Activated CD8-positive, alpha-beta T cell treated with anti-CD3 and anti-CD28 coated beads for 36 hours (primary cell): ENCODE results near the gene THUMPD3. TPM values are rescaled to one million over a fixed set of nuclear protein-coding genes. Genes with fewer than 3 reads are reported as not detected.
A peak's percentile ranks its signal among the peaks of the same experiment; 100 is the strongest.

ENCODE experiments used
- ATAC-seq: fragments of 200-7000 bp; cut with Tn5 transposase; one replicate; pipeline ENCODE4 v1.10.0; 2021; ENCODE audit warnings: mild to moderate bottlenecking, moderate library complexity
- CTCF ChIA-PET: fragments of 350-600 bp; sonication (Branson Sonifier 250); formaldehyde crosslinking; loops from one replicate; lab custom pipeline; 2021; ENCODE audit warnings: antibody characterized with exemption; lab: Charles Lee
- POLR2A ChIA-PET: fragments of 350-600 bp; sonication (Branson Sonifier 250); formaldehyde crosslinking; loops from one replicate; lab custom pipeline; 2021; ENCODE audit warnings: antibody characterized with exemption; lab: Charles Lee
- DNase-seq: peaks from one replicate; pipeline ENCODE4 v3.0.0-alpha.2; 2020
- H3K27ac Mint-ChIP-seq: one replicate; pipeline ENCODE4 v1.8.0; 2021; ENCODE audit warnings: mild to moderate bottlenecking, mixed read lengths
- H3K27me3 Mint-ChIP-seq: one replicate; pipeline ENCODE4 v1.8.0; 2021; ENCODE audit warnings: mixed read lengths
- H3K36me3 Mint-ChIP-seq: one replicate; pipeline ENCODE4 v1.8.0; 2021; ENCODE audit warnings: low read depth, mixed read lengths
- H3K4me1 Mint-ChIP-seq: one replicate; pipeline ENCODE4 v1.8.0; 2021; ENCODE audit warnings: low read depth, mixed read lengths
- H3K4me3 Mint-ChIP-seq: one replicate; pipeline ENCODE4 v1.8.0; 2021; ENCODE audit warnings: mild to moderate bottlenecking, moderate library complexity, mixed read lengths
- H3K9me3 Mint-ChIP-seq: one replicate; pipeline ENCODE4 v1.8.0; 2021; ENCODE audit warnings: mixed read lengths
- intact Hi-C: fragments of 100-400 bp; cut with micrococcal nuclease; formaldehyde crosslinking; loops from one replicate; pipeline ENCODE4 v1.10.0; 2022
- total RNA-seq, 2 experiments: library from RNA; stranded (reverse); gene quantifications; one replicate each; pipeline ENCODE4 v1.2.3, GENCODE V29; 2021
- TF ChIP-seq, protein P1 (sequence below): fragments of 200-600 bp; IDR thresholded peaks from one replicate; pipeline ENCODE4 v1.8.0; 2022; ENCODE audit warnings: antibody characterized with exemption, mild to moderate bottlenecking

Gene THUMPD3
- total RNA-seq, 2 experiments from 2014 or later, result 62.9 to 66.3 TPM

DNA sequence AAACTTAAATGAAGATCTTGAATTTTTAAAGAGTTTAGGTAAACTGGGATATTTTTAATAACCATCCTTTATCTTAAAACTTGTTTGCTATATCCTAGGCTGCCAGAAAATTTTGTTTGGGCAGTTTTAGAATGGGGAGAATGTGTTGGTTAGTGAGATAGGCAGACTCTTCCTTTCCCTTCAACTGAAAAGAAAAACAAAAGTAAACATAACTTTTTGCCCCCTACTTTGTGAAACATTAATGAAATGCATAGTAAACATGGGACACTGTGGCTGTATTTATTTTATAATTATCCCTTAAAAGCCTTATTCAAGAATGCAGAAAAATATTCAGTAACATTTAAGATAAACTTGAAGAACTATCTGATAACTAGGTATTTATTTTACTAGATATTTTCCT, 65.6 kb downstream of the THUMPD3 start:
- Mint-ChIP-seq H3K4me3 (no peak overlapping the region), H3K27ac (no peak overlapping the region), H3K27me3 (no peaks in the 10 kb centered on the region), H3K4me1 (peaks cover 10% of the 10 kb centered on the region), H3K9me3 (no peaks in the 10 kb centered on the region), H3K36me3 (peaks cover 52% of the 10 kb centered on the region)
- intact Hi-C loops, result loop anchor here (10.0 kb wide), 1 partner anchor 74 kb away; no protein-coding TSS in a partner anchor
- ChIA-PET POLR2A (interaction anchor here (1.0 to 1.1 kb wide), 2 partner anchors 10 to 32 kb away, joined by 3 to 4 read pairs; no protein-coding TSS in a partner anchor), CTCF (interaction anchor here (1.1 kb wide), 1 partner anchor 75 kb away, joined by 3 read pairs; no protein-coding TSS in a partner anchor)
- ATAC-seq, result no peak
- DNase-seq, result no peak
- TF ChIP-seq, protein P1, sequence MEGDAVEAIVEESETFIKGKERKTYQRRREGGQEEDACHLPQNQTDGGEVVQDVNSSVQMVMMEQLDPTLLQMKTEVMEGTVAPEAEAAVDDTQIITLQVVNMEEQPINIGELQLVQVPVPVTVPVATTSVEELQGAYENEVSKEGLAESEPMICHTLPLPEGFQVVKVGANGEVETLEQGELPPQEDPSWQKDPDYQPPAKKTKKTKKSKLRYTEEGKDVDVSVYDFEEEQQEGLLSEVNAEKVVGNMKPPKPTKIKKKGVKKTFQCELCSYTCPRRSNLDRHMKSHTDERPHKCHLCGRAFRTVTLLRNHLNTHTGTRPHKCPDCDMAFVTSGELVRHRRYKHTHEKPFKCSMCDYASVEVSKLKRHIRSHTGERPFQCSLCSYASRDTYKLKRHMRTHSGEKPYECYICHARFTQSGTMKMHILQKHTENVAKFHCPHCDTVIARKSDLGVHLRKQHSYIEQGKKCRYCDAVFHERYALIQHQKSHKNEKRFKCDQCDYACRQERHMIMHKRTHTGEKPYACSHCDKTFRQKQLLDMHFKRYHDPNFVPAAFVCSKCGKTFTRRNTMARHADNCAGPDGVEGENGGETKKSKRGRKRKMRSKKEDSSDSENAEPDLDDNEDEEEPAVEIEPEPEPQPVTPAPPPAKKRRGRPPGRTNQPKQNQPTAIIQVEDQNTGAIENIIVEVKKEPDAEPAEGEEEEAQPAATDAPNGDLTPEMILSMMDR, result no peak

DNA sequence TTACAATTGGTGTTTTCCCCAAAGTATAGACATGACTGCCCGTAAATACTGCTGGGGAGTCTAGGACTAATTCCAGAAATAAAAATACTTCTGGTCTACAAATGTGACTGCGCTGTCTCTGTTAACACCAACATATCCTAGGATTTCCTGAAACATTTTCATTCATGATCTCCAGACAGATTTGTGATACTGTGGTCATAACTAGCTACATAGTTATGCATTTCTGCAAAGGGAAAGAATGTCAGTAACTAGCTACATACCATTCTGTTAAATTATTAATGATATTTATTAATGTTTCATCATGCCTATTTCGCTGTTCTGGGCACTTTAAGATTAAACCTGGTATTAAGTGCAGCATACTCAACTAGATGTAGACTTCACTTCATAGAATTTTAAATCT, 67.9 kb downstream of the THUMPD3 start:
- Mint-ChIP-seq H3K36me3 (peaks cover 65% of the 10 kb centered on the region), H3K4me1 (peaks cover 4% of the 10 kb centered on the region), H3K27ac (no peak overlapping the region), H3K9me3 (no peaks in the 10 kb centered on the region), H3K4me3 (no peak overlapping the region), H3K27me3 (no peaks in the 10 kb centered on the region)
- CTCF ChIA-PET, result interaction anchor here (0.8 kb wide), 1 partner anchor 77 kb away, joined by 5 read pairs; no protein-coding TSS in a partner anchor
- POLR2A ChIA-PET, result interaction anchor here (2.0 kb wide), 1 partner anchor 36 kb away, joined by 5 read pairs; no protein-coding TSS in a partner anchor
- no peak for DNase-seq
- no peak for ATAC-seq
- intact Hi-C loops, result no loop called here
- TF ChIP-seq, protein P1, result no peak

DNA sequence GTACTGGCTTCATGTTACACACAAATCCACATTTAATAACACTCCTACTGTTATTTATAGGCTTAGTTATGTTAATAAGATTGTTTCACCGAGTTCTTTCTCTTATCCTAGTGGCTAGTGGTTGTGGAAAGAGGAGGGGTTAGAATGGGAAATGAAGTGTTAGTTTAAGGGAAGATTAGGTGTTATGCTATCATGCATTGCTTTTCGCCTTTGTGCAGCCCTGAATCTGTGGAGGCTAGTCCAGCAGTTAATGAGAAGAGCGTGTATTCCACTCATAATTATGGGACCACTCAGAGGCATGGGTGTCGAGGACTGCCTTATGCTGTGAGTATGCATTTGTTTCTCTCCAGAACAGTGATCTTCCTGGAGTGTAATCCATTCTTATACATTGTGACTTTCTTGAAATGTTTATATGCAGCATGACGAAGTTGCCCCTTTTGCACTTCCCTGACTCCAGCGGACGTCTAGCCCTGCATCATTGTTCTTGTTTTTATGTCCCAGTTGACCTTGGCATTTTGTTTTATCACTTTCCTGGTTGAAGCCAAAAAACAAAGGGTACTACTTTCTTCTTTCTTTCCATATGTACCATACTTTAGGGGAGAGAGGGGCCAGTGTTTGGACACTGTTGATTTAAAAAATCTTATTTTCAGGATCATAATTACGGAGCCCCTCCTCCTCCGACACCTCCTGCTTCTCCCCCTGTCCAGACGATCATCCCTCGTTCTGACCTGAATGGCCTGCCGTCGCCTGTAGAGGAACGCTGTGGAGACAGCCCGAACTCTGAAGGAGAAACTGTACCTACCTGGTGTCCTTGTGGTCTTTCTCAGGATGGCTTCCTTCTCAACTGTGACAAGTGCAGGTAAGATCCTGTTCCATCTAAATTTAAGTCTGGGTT, 71.0 kb downstream of the THUMPD3 start:
- ChIA-PET CTCF (no interaction called here), POLR2A (no interaction called here)
- DNase-seq, result no peak
- no peaks in the 10 kb centered on the region for H3K9me3 Mint-ChIP-seq
- H3K27me3 Mint-ChIP-seq, result no peaks in the 10 kb centered on the region
- no peak overlapping the region for H3K4me3 Mint-ChIP-seq
- peaks cover 15% of the 10 kb centered on the region for H3K4me1 Mint-ChIP-seq
- no peak for ATAC-seq
- no peak overlapping the region for H3K27ac Mint-ChIP-seq
- TF ChIP-seq, protein P1, result no peak
- intact Hi-C loops, result no loop called here
- peaks cover 60% of the 10 kb centered on the region for H3K36me3 Mint-ChIP-seq

DNA sequence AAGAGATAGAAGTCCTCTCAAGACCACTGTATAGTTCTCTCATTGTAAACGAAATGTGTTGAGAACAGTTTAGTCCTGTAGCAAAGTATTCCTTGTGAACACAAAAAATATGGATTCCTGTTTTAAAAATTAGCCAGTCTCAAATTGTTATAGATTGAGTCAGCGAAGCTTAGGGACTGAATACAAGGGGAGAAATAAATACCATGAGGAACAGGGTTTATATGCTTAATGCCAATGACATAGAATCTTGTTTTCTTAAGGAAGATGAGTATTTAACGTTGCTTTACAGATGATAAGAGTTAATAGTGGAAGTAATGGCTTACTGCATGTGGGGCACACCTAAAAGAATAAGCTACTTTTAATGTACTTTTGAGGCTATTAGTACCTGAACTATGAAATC, 72.5 kb downstream of the THUMPD3 start:
- TF ChIP-seq, protein P1, result no peak
- no peaks in the 10 kb centered on the region for H3K9me3 Mint-ChIP-seq
- intact Hi-C loops, result no loop called here
- H3K27me3 Mint-ChIP-seq, result no peaks in the 10 kb centered on the region
- ATAC-seq, result no peak
- peaks cover 56% of the 10 kb centered on the region for H3K36me3 Mint-ChIP-seq
- H3K27ac Mint-ChIP-seq, result peak overlapping the region; percentile 47
- no peak for DNase-seq
- ChIA-PET CTCF (interaction anchor here (1.2 kb wide), 3 partner anchors 31 to 68 kb away, joined by 3 to 4 read pairs (median 3); no protein-coding TSS in a partner anchor), POLR2A (interaction anchor here (0.9 to 1.6 kb wide), 2 partner anchors 16 to 40 kb away, joined by 3 read pairs; no protein-coding TSS in a partner anchor)
- H3K4me1 Mint-ChIP-seq, result peaks cover 15% of the 10 kb centered on the region
- H3K4me3 Mint-ChIP-seq, result no peak overlapping the region

Other genes with a start within 250 kb of the THUMPD3 start
- gene SRGAP3, start 113.4 kb upstream of the THUMPD3 start, total RNA-seq, result 1 to 10 TPM; 1.8 to 2.5 TPM
- 100 to 1,000 TPM; 118 to 128 TPM for gene SETD5, start 34.6 kb downstream of the THUMPD3 start, total RNA-seq
- not detected for gene LHFPL4, start 190.8 kb downstream of the THUMPD3 start, total RNA-seq